SU-DHL-6 (cell line): Measurements from ENCODE around the gene CYP24A1.

Experiments used
- H2AFZ ChIP-seq: fragments of 200-600 bp; sonication (generic); 2 replicates; pipeline ENCODE4 v1.6.1; 2014; ENCODE audit warnings: low read depth, mild to moderate bottlenecking, moderate library complexity, mixed read lengths, antibody characterized with exemption, low read length; ENCODE audit not compliant: severe bottlenecking
- H3F3A ChIP-seq: fragments of 200-600 bp; shearing (Covaris generic); 2 replicates; pipeline ENCODE4 v1.6.0; 2016; ENCODE audit warnings: antibody characterized with exemption, mild to moderate bottlenecking; ENCODE audit not compliant: insufficient read depth
- H3K27ac ChIP-seq: fragments of 200-600 bp; sonication (generic); 2 replicates; pipeline ENCODE4 v1.5.1; 2016; ENCODE audit warnings: low read depth, mild to moderate bottlenecking, low read length, moderate library complexity, mixed read lengths
- H3K27me3 ChIP-seq: fragments of 200-600 bp; sonication (generic), shearing (Covaris generic); 2 replicates; pipeline ENCODE4 v1.6.0; 2014; ENCODE audit warnings: mild to moderate bottlenecking, low read length
- H3K36me3 ChIP-seq: fragments of 200-600 bp; sonication (generic); 2 replicates; pipeline ENCODE4 v1.6.1; 2014; ENCODE audit warnings: mild to moderate bottlenecking, low read length, mixed read lengths
- H3K4me2 ChIP-seq: fragments of 300-600, 200-600 bp; shearing (Covaris generic), sonication (generic); 2 replicates; pipeline ENCODE4 v1.6.0; 2014; ENCODE audit warnings: low read length, low read depth, mild to moderate bottlenecking; ENCODE audit not compliant: poor library complexity, severe bottlenecking
- H3K4me3 ChIP-seq: fragments of 200-600 bp; sonication (generic); 2 replicates; pipeline ENCODE4 v1.5.1; 2014; ENCODE audit warnings: antibody characterized with exemption, low read length, mild to moderate bottlenecking, mixed read lengths; ENCODE audit not compliant: insufficient read depth, poor library complexity, severe bottlenecking
- H3K79me2 ChIP-seq: fragments of 200-600 bp; sonication (generic); 2 replicates; pipeline ENCODE4 v1.6.1; 2014; ENCODE audit warnings: mild to moderate bottlenecking, low read length, moderate library complexity; ENCODE audit not compliant: insufficient read depth
- H3K9ac ChIP-seq: fragments of 200-600 bp; sonication (generic); 2 replicates; pipeline ENCODE4 v1.7.0; 2014; ENCODE audit warnings: mild to moderate bottlenecking, low read length
- H3K9me2 ChIP-seq: fragments of 200-600 bp; sonication (generic); replicated peaks from 2 replicates; pipeline ENCODE4 v1.6.1; 2014; ENCODE audit warnings: low read length; ENCODE audit not compliant: insufficient read depth
- H3K9me3 ChIP-seq: fragments of 200-600 bp; sonication (generic); 2 replicates; pipeline ENCODE4 v1.6.1; 2014; ENCODE audit warnings: low read length, mixed read lengths; ENCODE audit not compliant: insufficient read depth
- H4K20me1 ChIP-seq: fragments of 200-600 bp; sonication (generic); 2 replicates; pipeline ENCODE4 v1.6.1; 2014; ENCODE audit warnings: low read depth, mild to moderate bottlenecking, antibody characterized with exemption, low read length, moderate library complexity, mixed read lengths
- CTCF ChIP-seq: fragments of 200-600 bp; sonication (generic); IDR thresholded peaks from one replicate; pipeline ENCODE4 v1.5.1; 2017; ENCODE audit warnings: antibody characterized with exemption, mild to moderate bottlenecking, low read length, moderate library complexity; ENCODE audit not compliant: insufficient read depth, poor library complexity, severe bottlenecking
- EZH2phosphoT487 ChIP-seq: fragments of 200-600 bp; sonication (generic), shearing (Covaris generic); conservative IDR thresholded peaks from 2 replicates; pipeline ENCODE4 v1.6.1; 2018; ENCODE audit warnings: mild to moderate bottlenecking, antibody characterized with exemption, low read length, moderate library complexity, mixed read lengths

The CYP24A1 gene

GRCh38 chr20:54207053-54207742, 33.4 kb upstream of the CYP24A1 start:
- H3K36me3 ChIP-seq, result no peaks in the 10 kb centered on the region
- no peaks in the 10 kb centered on the region for H3K79me2 ChIP-seq
- H2AFZ ChIP-seq, result peak overlapping the region; percentile 91
- TF ChIP-seq CTCF, result no peak
- no peak for TF ChIP-seq EZH2phosphoT487
- H3K27ac ChIP-seq, result no peak overlapping the region
- no peaks in the 10 kb centered on the region for H3K9me2 ChIP-seq
- H3F3A ChIP-seq, result no peaks in the 10 kb centered on the region
- no peaks in the 10 kb centered on the region for H3K9me3 ChIP-seq
- peak overlapping the region; percentile 81 for H3K4me2 ChIP-seq
- H3K27me3 ChIP-seq, result no peaks in the 10 kb centered on the region
- H3K4me3 ChIP-seq, result peak overlapping the region; percentile 73
- H4K20me1 ChIP-seq, result no peaks in the 10 kb centered on the region
- H3K9ac ChIP-seq, result peak overlapping the region; percentile 77; the same call in 1 of the 2 replicates

GRCh38 chr20:54205450-54205849, 31.7 kb upstream of the CYP24A1 start:
- H3K9ac ChIP-seq, result no peak overlapping the region
- no peak overlapping the region for H2AFZ ChIP-seq
- H3K9me2 ChIP-seq, result no peaks in the 10 kb centered on the region
- H3K79me2 ChIP-seq, result no peaks in the 10 kb centered on the region
- no peaks in the 10 kb centered on the region for H3F3A ChIP-seq
- H3K27ac ChIP-seq, result no peak overlapping the region
- no peak for TF ChIP-seq CTCF
- TF ChIP-seq EZH2phosphoT487, result no peak
- H4K20me1 ChIP-seq, result no peaks in the 10 kb centered on the region
- no peak overlapping the region for H3K4me2 ChIP-seq
- no peaks in the 10 kb centered on the region for H3K36me3 ChIP-seq
- H3K9me3 ChIP-seq, result no peaks in the 10 kb centered on the region
- H3K27me3 ChIP-seq, result no peaks in the 10 kb centered on the region
- H3K4me3 ChIP-seq, result no peak overlapping the region

- H3F3A ChIP-seq, result no peaks in the 10 kb centered on the region
- H4K20me1 ChIP-seq, result no peaks in the 10 kb centered on the region
- H3K9ac ChIP-seq, result no peak overlapping the region
- H2AFZ ChIP-seq, result no peak overlapping the region
- no peaks in the 10 kb centered on the region for H3K79me2 ChIP-seq
- no peaks in the 10 kb centered on the region for H3K9me2 ChIP-seq
- no peak overlapping the region for H3K4me2 ChIP-seq
- no peaks in the 10 kb centered on the region for H3K36me3 ChIP-seq
- H3K27ac ChIP-seq, result no peak overlapping the region
- no peaks in the 10 kb centered on the region for H3K27me3 ChIP-seq
- H3K9me3 ChIP-seq, result no peaks in the 10 kb centered on the region
- TF ChIP-seq CTCF (no peak), EZH2phosphoT487 (no peak)
- H3K4me3 ChIP-seq, result no peak overlapping the region
These were observed 30.7 kb upstream of the CYP24A1 start for GRCh38 chr20:54204481-54204880.
